Brain pericyte (primary cell): ENCODE measurements around the gene TRPM2.

Experiments used
- DNase-seq: peaks from one replicate; pipeline ENCODE4 v3.0.0-alpha.2; 2012; ENCODE audit warnings: low read depth, low spot score

TRPM2 gene

GRCh38 chr21:44353191-44353970, at the start of gene TRPM2:
TRPM2 (plus strand) TSS chr21:44353621; CDS start chr21:44353701, 80 bp downstream.
- DNase-seq, result no peak

DNA sequence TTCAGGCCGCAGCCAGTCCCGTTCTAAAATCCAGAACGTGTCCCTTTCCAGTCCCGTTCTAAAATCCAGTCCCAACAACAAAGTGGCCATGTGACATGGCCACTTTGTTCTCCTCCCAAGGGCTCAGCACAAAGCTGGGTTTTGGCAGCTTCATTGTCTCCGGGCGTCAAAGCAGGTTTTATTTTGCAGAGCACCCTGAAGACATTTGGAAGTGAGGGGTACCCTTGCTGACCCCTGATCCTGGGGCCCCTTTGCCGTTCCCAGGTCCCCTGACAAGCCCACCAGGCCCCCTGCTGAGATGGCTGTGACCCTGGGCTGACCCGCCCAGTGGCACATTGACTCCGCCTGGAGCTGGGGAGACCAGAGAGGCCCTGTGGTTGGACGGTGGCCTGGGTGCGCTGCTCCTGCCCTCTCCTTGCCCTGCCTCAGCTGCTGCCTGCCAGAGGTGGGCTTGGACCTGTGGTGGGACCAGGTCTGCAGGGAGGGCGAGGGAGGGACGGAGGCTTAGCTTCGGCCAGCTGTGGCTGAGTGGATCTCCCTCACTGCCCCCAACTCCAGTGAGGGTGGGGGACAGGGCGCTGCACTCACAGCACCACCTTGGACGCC, 49.3 kb upstream of the TRPM2 start:
- DNase-seq, result no peak

- no peak for DNase-seq
Observed at GRCh38 chr21:44304877-44305293, 48.5 kb upstream of the TRPM2 start.

DNA sequence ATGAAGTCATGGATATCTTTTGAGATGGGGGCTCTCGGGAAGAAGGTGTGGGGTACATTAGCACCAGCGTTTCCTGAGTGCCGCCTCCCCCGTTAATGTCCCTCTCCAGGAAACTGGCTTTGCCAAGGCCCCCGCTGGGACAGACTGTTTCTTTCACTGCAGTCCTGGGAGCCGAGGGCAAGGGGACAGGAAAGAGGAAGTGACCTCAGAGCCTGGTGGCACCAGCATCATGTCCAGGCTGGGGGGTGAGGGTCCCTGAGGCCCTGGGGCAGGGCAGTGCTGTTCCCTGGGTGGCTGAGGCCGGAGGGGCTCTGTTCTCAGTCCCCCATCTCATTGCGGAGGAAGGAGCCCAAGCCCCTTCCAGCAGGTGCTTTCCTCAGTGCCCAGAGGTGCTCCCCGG, 47.7 kb upstream of the TRPM2 start:
- no peak for DNase-seq

- no peak for DNase-seq
Observed at GRCh38 chr21:44306936-44307704, 46.3 kb upstream of the TRPM2 start.

DNA sequence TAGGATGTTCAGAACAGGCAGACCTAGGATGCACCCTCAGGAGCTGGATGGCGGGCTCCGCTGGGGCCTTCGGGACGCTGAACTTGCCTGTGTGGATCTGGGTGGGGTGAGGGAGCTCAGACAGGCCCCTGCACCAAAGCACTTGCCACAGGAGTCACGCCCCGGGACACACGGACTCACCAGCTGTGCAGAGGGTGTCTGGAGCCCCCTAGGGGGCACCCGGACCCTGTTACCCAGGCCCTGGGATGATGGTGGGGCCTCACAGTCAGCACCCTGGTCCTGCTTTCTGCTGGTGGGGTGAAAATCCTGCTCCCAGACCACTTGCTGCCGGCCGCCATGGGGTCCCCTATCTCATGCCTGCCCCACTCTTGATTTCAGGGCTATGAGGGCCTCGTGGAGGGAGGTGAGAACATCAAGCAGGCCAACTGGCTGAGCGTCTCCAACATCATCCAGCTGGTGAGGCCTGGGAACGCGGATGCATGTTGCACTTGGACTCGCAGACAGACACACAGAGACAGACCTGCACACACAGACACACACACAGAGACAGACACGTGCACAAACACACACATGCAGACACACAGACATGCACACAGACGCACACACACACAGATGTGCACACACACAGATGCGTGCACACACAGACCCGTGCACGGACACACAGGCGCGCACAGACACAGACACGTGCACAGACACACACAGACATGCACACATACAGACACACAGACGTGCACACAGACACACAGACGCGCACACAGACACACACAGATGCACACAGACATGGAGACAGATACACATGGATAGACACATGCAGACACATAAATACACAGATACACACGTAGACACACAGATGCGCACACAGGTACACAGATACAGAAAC, 42.6 kb upstream of the TRPM2 start:
- no peak for DNase-seq

GRCh38 chr21:44312089-44312488, 41.3 kb upstream of the TRPM2 start:
- DNase-seq, result no peak

DNA sequence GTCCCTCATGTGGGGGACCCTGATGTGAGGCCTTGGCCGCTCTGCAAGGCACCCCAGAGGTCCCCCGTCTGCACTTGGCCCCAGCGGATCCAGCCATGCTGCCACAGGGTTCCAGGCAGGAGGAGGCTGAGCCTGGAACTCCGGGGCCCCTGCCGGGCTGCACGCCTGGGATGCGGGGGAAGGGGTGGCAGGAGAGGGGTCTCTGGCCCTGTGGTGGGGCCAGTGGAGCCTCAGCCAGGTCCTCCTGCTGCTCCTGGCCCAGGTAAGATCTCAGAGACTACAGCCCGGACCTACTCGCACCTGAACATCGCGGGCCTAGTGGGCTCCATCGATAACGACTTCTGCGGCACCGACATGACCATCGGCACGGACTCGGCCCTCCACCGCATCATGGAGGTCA, 40.7 kb upstream of the TRPM2 start:
- no peak for DNase-seq

- no peak for DNase-seq
Observed at GRCh38 chr21:44313451-44313850, 40.0 kb upstream of the TRPM2 start.

DNA sequence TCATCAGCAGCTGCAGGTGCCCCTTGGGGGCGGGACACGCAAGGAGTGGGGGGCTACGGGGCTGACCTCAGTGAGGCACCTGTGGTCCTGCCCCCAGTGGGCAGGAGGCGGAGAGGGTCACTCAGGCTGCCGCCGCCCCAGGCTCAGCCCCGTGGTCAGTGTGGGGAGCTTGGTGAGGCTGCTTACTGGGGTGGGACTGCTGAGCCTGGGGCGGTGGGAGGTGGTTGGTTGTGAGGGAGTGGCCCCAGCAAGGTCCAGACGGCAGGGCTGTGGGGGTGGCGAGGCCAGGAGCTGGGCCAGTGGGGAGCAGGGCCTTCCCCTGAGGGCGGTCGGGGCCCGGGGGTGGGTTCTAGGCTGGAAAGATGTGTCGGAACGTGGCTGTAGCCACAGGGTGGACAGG, 39.3 kb upstream of the TRPM2 start:
- DNase-seq, result no peak

- DNase-seq, result no peak
Observed at GRCh38 chr21:44314561-44314960, 38.9 kb upstream of the TRPM2 start.

- no peak for DNase-seq
Observed at GRCh38 chr21:44315691-44316203, 37.7 kb upstream of the TRPM2 start.

GRCh38 chr21:44316277-44316900, 37.0 kb upstream of the TRPM2 start:
- DNase-seq, result no peak

- DNase-seq, result no peak
Observed at GRCh38 chr21:44317241-44317782, 36.1 kb upstream of the TRPM2 start.

DNA sequence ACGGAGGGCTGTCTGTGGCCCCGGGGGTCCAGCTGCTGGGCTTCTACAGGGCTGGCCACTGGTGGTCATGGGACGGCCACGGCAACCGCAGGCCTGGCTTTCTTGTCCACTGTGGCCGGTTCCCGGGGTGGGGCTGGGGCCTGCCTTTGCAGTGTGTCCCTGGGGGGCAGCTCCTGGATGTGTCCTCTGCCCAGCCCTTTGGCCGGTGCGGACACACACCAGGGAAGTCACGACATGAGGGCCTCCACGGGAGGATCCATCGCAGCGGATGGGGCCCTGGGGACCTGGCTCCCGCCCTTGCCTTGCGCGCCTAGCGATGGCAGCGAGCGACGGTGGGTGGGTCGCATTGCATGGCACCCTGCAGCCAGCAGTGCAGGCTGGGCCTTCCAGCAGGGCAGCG, 35.5 kb upstream of the TRPM2 start:
- DNase-seq, result no peak

GRCh38 chr21:44318489-44319285, 34.7 kb upstream of the TRPM2 start:
- DNase-seq, result no peak

DNA sequence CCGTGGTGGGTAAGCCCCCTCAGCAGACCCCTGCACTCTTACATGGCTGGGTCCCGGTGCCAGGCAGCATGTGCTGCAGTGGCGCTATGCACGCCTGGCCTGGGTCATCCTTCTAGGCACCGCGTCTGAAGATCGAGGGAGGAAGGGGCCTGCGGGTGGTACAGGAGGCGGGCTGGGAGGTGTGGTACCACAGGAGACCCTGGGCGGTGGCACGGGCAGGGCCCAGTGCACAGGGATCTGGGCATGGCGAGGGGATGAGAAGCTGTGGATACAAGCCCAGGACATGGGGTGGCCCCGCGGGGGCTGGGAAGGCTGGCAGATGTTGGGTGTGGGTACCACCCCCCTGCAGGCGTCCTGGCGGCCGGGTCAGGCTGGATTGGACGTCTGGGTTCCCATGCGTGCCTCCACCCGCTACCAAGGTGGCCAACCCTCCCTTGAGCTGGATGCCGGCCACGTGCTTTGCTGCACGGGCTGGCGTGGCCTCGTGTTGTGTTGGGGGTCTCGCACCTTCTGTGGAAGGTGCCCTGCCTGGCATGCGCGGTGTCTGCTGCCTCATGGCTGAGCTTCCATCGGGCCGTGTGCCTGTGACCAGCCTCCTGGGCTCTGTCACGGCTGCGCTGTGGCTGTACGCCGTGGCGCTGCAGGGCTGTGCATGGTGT, 33.9 kb upstream of the TRPM2 start:
- DNase-seq, result no peak

GRCh38 chr21:44320847-44321246, 32.6 kb upstream of the TRPM2 start:
- no peak for DNase-seq

DNA sequence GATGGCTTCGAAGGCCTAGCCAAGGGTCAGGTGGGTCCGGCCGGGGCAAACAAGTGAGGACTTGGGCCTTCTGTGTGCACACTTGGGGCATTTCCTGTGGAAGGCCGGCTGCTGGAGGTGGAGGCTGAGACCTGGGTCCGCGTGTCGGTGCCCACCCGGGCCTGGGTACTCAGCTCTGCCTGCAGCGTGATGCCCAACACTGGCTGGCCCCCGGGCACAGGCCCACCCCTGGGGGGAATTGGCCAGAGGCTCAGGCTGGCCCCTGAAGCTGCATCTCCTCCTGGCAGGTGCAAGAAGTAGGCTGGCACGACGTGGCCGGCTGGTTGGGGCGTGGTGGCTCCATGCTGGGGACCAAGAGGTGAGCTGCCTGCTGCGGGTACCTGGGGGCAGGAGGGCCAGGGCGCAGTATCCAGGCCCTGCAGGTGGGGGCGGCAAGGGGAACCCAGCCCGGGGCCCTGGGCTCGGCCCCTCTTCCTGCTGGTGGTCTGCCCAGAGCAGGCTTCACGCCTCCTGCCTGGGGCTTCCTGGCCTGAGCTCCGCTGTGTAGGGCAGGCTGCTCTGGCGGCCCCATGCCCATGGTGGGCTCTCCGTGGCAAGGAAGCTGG, 31.5 kb upstream of the TRPM2 start:
- DNase-seq, result no peak
